GM21367 (cell line): ENCODE data around the gene GNAI3.

Experiments
- ATAC-seq: cut with Tn5 transposase; IDR thresholded peaks from one replicate; pipeline ENCODE4 v1.9.1; 2021; ENCODE audit not compliant: unreplicated experiment

GNAI3 gene

GRCh38 chr1:109548321-109549267, at the start of gene GNAI3:
Gene GNAI3 (plus strand): TSS chr1:109548615. CDS start chr1:109548721, 106 bp downstream.
- ATAC-seq, result peak; percentile 83

DNA sequence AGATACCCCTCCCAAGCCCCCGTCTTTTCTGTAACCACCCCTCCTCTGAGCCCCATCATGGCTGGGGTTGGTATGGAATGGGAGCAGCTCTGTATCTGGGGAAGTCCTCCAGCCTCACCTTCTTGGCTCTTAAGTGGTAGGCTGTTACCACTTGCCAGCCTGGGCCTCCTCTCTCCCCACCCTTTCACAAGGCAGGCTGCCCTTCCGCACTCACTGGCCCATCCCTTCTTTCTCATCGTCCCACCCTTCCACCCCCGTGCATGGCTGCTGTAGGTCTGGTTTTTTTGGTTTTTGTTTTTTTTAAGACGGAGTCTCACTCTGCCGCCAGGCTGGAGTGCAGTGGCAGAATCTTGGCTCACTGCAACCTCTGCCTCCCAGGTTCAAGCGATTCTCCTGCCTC, 49.3 kb upstream of the GNAI3 start:
- ATAC-seq, result no peak

DNA sequence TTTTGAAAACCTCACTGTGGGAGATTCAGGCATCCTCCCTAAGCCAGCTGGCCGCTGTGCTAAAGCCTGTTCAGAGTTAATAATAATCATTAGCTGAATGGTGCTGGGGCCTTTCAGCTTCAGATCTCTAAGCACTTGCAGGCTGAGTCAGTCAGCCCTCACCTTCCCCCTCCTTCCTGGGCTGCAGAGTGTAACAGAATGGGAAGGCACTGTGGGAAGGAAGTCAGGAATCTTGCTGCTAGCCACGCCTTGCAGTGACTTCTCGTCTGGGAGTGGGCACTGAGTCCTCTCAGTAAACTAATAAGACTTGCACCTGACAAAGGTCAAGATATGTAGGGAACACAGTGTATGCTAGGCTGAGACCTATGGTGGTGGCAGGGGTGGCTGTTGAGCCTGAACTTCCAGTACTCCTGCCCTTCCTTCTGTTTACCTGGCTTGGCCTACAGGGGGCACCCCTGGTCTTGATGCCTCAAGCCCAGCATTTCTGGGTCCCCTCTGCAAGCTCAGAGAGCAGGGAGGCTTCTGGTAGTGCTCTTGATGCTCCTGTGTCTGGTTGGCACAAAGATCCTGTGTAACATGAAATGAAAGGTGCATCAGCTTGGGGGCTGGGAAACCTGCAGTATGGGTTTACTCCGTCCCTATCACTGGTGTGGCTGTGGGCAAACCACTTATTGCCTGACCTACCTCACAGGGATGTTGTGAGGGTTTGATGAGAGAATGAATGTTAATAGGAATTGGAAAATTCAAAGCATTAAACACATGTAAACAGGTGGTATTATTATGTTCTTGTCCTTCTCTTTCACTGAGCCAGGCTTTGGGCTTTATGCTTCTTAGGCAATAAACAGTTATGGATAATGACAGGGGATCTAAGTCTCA, 48.5 kb upstream of the GNAI3 start:
- ATAC-seq, result no peak

DNA sequence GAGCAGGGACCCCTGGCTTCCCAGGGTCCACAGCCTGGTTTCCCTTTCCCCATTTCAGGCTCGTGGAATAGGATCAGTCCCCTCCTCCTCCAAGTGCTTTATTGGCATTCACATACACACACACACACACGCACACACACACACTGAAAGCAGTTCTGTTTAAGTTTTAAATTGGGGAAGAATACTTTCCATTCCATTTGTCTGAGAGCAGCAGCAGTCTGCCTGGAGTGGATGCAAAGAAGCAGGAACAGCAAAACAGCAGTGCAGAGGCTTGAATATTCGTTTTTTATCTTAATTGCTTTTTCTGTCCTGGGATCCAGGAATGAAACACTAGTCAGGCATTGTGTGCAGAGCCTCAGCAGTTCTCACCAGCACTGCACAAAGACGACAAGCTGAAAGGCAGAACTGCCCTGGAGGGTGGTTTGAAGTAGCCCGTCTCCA, 47.5 kb upstream of the GNAI3 start:
- ATAC-seq, result no peak

DNA sequence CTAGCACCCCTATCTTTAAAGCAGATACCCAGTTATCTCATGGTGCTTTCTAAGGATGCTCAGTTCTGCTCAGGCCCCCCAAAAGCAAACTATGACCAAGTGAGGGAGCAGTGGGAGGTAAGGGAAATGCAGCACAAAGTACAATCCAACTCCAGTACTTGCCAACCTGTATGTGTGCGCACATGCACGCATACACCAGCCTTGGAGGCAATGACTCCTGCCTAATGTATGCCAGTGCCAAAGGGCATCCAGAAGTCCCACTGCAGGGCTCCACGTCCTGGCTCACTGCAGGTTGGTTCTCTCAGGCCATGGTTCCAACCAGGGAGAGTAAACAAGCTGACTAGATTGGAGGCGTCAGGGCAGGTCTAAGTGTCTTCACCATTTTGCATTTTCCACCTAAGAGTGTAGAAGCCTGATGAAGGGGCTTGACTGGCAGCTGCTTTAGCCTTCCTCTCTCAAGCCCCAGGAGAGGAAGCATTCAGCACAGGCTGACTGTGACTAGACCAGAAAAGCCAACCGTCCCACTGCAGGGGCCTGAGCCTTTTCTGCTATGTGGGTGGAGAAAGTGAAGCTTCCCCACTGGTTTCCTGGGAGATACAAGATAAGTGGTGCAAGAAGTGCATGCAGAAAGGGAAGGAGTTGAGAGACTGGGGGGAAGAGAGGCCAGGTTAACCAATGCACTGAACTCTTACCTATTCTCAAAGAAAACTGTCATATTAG, 46.6 kb upstream of the GNAI3 start:
- no peak for ATAC-seq

DNA sequence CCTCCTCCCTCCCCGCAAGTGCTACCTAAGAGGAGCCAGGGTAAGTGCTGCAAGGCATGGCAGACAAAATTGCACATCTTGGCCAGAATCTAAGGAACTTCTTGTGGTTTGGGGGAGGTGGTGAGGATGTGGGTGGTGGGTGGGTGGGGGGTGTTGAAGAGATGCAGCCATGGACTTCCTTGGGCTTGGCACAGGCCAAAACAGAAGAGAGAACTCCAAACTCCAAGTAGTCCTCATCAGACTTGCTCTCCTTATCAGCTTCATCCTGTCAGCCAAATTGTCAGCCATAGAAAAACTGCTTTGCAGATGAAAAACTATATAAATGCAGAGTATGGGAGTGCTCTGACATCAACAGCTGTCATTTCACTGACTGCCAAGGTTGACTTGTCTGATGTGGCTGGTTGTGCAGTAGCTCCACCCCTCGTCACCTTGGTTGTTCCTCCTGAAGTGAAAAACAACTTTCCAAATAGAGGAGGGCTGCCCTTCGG, 46.0 kb upstream of the GNAI3 start:
- ATAC-seq, result no peak

DNA sequence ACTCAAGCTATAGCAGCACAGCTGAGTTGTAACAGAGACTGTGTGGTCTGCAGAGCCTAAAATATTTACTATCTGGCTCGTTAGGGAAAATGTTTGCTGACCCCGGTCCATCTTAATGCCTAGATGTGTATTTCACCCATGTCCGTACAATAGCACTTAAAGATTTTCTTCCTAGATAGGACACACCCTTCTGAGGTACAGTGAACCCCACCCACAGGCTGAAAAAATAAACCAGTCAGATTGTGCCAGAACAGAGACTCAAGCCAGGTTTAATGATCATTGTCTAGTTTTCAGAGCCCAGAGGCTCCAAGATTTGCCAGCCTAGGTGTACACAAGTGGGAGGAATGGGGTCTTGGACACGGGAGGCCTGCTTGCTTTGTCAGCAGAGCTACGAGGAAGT, 44.5 kb upstream of the GNAI3 start:
- no peak for ATAC-seq

DNA sequence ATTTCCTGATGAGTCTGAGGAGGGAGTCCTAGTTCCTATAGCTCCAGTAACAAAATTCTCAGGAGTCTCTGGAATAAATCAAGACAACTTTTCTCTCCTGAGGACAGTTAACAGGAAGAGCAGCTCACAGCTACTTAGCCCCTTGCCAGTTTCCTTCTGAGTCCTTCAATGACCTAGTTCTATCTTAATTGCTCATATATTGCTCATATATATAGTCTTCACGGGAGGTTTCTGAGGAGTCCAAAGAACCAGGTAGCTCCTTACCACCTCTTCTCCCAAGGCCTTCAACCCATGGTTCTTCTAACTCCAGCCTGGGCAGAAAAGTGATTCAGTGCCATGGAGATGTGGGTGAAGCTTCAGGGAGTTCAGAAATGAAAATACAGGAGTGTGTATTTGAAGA, 43.4 kb upstream of the GNAI3 start:
- ATAC-seq, result no peak

DNA sequence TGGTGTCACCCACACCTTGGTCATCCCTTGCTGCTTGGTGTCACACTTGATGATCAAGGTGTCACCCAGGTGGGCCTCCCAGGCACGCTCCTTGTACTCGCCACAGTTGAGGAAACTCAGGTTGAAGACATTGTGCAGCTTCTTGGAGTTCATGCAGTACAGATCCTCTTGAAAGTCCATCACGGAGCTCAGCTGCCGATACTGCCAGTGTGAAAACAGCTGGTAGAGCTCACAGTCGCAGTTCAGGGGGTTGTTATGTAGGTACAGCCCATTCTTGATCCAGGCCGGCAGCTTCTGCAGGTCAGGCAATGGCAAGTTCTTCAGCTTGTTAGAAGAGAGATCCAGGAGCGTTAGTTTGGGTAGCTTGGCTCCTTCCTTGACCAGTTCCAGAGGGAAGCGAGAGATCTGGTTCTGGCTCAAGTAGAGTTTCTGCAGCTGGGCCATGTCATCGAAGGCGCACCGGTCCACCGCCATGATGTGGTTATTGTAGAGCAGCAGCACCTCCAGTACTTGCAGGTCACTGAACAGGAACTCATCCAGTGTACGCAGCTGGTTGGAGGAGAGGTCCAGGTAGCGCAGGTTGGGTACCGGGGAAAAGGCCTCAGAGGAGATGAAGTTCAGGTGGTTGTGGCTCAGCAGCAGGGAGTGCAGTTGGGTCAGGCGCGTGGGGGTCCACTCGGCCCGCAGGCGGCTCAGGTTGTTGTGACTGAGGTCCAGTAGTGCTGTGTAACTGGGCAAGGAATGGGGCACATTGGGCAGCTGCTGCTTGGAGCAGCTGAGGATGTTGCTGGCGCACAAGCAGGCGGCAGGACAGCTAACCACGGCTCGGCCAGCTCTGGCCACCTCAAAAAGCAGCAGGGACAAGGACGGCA, 40.2 kb upstream of the GNAI3 start:
- no peak for ATAC-seq

DNA sequence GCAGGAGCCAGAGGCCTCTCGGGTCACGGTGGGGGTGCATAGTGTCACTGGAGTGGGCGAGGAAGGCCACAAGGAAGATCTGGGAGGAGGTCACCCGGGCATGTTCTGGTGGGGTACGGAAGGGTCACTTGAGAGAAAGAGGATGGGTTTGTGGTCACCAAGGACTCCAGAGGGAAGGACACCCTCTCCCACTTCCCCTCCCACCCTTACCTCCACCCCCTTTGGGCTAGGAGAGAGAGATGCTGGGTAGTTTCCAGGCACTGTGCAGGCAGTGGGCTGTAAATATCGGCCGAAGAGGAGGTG, 39.6 kb upstream of the GNAI3 start:
- ATAC-seq, result no peak

DNA sequence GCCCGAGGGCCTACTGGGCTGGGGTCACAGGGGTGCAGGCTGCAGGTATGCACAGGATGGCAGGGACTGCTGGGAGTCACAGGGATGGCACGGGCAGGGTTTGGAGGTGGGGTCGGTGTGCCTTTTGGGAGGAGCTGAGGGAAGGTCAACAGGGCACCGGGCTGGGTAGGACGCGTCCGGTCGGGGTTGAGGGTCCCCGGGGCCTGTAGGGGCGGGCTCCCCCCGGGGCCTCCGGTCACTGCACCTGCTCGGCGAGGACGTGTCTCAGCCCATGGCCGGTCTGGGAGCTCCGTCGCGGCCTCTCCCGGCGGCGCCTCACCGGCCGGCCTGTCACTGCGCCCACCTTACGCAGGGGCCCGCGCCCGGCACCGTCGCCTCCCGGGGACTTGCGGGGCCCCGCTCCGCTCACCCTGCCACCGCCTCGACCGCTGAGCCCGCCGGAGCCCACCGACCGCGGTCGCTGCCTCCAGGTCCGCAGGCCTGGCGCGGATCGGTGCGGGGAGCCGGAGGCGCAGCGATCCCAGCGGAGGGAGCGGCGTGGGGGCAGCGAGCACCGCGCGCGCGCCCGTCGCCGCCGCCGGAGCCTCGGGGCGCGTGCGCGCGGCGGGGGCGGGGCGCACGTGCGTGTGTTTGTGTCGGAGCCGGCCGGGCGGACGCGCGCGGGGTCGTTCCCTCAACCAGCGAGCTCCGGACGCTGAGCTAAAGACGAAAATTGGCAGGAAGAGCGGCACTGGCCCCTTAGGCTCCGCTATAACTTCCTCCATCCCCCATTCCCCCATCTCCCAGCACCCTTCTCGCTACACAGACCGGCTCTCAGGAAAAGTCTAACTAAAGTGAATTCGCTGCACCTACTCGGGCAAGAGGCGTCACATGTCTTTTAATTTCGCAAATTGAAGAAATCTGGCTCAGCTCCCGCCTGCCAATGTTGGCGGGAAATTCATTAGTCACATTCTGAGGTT, 39.0 kb upstream of the GNAI3 start, which contains the start of gene AMIGO1:
AMIGO1 (minus strand) TSS at position 552 of the 959 bp plus-strand sequence. CDS start 815 bp downstream, outside the sequence.
- ATAC-seq, result no peak

DNA sequence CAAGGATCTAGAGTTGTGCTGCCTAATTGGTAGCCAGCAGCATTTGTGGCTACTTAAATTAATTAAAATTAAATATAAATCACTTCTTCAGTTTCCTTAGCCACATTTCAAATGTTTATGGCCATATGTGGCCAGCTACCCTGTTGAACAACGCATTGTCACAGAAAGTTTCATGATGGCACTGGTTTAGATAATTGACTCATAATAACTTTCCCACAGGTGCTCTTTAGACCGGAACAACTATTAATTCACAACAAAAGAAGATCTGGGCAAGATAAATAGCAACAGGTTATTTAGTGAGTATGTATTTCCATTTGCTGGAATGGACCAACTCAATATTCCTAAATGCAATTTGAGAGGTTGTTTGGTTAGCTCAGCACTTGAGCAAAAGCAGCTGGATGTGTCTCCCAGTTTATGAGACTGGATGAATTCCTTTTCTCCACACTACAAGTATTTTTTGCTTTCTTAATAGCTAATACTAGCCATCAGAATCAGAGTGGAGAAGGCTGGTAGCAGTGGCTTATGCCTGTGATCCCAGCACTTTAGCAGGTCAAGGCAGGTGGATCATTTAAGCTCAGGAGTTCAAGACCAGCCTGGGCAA, 35.2 kb upstream of the GNAI3 start:
- no peak for ATAC-seq

DNA sequence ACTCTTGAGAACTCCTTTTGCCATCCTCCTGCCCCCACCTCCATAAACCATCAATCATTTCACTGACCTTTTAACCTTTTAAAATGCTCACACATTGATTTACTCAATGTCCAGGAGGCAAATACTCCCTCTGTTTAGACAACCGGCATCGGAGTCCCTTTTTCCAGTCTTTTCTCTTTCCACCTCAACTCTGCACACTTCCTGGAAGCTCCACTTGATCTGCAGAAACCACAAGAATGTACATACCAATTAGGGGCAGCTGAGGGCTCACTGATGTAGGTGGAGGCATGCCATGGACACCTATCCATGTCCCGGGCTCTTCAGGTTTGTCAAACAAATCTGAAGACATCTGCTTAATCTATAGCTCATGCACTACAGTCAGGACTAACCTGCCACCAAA, 33.6 kb upstream of the GNAI3 start:
- no peak for ATAC-seq

DNA sequence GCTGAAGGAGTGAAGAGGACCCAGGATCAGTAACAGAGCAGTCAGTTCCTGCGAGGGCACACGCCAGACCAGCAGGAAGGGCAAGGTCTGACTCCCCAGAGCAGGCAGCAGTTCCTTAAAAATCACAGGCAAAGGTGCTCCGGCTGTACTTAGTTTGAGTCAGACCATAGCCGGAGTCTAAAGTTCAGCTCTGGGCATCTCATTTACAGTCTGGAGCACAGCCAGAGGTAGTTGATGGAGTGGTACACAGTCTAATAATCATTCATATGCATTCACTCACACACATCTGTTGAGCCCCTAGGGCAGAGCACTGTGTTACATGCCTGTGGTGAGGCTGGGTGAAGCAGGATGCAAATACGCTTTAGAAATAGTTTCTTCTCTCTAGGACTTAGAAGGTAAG, 31.5 kb upstream of the GNAI3 start:
- ATAC-seq, result no peak

DNA sequence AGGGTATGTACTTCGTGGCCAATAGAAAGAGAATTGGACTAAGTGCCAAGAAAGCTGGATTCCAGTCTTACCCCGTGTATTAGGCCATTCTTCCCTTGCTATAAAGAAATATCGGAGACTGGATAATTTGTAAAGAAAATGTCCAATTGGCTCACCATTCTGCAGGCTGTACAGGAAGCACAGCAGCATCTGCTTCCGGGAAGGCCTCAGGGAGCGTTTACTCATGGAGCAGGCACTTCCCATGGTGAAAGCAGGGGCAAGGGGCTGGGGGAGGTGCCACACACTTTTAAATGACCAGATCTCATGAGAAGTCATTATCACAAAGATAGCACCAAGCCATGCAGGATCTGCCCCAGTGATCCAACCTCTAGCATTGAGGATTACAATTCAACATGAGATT, 31.1 kb upstream of the GNAI3 start:
- no peak for ATAC-seq

DNA sequence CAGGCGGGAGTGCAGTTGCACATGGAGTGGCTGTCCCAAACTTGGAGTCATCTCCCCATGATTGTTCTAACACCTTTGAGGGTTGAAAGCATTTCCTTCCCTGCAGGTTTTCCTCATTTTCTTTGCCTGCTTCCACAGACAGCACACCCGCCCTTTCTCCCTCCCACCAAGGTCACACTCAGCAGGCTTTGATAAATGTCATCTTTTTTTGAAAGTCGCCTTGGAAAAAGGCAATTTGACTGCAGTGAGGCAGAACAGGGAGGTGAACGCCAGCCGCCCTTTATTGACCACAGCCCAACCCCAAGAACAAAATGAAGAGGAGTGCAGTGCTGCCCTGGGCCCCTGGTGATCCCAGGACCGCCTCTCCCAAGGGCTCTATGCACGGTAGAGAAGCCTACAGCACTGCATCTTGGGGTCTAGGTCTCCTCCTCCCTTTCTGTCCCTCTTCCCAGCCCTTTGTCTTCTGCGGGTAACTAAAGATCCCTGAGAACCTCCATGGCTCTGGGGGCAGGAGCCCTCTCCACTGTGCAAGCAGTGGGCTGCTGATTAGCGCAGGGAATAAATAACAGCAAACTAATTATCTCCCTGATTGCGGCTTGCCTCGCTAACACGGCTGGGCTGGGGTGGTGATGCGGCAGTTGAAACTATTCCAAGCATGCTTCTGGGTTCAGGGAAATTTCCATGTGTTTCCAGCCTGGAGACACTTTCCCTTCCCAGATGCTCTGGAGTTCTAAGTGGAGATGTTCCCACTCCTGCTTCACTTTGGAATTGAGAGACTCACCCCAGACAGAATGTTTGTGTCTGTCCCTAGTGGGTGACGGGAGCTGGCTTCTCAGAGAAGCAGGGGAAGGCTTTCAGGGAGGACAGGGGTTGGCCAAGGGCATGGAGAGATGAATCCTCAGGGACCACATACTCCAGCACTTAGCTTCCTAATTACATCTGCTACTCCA, 27.1 kb upstream of the GNAI3 start:
- ATAC-seq, result no peak

DNA sequence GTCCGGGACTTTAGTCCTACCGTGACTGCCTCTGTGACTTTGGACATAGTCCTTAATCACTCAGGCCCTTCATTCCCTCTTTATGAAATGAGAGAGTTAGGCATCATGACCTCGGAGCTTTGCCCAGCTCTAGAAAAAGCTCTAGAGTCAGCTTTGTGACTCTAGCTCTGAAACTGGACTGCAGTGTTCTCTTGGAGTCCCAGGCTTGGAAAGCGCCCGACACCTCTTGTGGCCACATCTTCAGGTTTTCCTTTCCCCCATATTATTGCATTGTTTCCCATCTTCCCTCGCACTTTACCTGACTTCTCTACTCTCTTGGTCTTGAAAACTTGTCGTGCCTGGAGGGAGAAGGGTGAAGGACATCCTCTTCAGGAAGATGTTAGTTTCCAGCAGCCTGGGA, 26.4 kb upstream of the GNAI3 start:
- no peak for ATAC-seq
